Right forelimb (tissue), 1 donor: ENCODE data around the gene IL17D.
"Not testable (repeated sequence)": the region's sequence is repeated elsewhere in the genome, so short reads cannot be mapped to it uniquely, and the experiment has no call there.

Experiments used
- DNase-seq: peaks from one replicate; pipeline ENCODE4 v3.0.0-alpha.2; 2018

The IL17D gene

GRCh38 chr13:20702915-20703779 lies at the start of gene IL17D:
TSS of gene IL17D (plus strand) at chr13:20703699. CDS start at chr13:20704002, 303 bp downstream.
- peak; percentile 81 for DNase-seq

DNA sequence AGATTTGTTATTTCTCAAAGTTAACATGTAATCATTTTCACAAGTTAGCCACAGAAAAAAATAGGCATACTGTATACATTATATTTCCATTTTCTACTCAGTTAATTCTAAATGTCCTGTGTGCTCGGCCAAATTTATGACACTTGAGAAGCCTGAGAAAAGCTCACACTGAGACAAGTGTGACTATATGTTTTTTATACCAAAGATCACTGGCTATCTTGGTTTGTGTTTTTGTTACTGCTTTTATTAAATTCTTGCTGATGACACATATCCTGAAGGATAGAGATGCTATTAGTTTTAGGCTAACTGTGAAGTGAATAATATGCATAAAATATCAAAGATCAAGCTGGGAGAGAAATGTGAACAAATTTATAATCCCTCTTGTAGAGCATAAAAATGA lies 49.3 kb upstream of the IL17D start:
- DNase-seq, result no peak

GRCh38 chr13:20658451-20659040 lies 45.0 kb upstream of the IL17D start:
- no peak for DNase-seq

DNA sequence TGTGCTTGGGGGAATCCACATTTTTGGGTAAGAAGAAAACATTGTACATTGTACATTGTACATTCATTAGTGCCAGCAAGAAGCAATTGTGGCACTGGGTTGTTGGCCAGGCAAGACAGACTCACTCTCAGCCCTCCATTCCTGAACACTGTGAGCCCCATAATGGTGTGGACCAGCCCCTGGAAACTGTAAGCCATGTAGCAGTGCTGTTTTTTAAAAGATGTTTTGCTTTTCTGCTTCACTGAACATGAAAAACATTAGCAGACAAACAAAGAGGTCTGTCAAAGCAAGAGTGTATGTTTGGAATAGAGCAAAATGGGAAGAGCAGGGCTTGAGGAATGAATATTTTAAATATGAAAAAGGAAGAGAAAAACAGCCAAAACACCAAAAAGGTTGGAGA lies 39.1 kb upstream of the IL17D start:
- no peak for DNase-seq

GRCh38 chr13:20666948-20667347 lies 36.6 kb upstream of the IL17D start:
- DNase-seq, result no peak

DNA sequence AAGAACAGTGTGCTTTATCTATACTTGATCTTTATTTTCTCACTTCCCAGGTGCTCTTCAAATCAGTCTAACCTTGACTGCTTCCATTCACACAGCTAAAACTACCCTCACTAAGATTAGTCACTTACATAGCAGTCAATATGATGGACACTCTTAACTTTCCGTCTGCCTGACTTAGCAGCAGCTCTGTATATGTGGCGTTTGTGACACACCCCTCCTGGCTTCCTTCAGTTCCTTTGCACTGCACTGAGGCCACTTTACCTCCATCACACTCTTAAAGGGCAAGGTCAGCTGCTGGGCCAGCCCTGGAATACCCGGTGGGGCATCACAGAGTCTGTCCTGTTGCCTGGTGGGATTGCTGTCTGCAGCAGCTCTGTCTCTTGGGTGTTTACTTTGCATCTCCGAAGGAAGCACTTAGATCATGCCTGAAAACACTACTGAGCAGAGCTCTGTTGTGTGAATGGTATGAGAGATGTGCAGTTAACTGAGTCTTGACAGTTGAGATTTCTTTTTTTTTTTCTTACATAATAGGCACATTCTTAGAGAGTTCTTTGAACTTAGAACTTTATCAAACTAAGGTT lies 35.6 kb upstream of the IL17D start:
- no peak for DNase-seq

GRCh38 chr13:20669162-20669561 lies 34.3 kb upstream of the IL17D start:
- no peak for DNase-seq

- DNase-seq, result no peak
These were observed 31.7 kb upstream of the IL17D start for GRCh38 chr13:20671789-20672188.

DNA sequence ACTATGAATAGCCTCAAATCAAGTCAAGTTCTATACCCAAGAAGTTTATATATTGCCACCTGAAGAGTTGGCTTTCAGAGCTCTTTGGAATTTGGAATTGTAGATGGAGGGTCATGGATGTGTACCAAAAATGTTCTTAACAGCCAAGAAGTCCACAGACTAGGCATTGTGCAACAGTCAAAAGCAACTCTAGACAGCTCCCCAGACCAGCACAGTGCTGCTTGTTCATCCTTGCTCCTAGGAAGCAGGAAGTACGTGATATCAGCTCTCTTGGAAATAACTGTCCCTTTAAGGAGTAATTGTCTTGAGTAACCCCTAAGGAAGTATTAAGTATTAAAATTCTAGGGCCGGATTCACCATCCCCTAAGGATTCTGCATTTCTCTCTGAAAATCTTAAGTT lies 30.7 kb upstream of the IL17D start:
- DNase-seq, result no peak

DNA sequence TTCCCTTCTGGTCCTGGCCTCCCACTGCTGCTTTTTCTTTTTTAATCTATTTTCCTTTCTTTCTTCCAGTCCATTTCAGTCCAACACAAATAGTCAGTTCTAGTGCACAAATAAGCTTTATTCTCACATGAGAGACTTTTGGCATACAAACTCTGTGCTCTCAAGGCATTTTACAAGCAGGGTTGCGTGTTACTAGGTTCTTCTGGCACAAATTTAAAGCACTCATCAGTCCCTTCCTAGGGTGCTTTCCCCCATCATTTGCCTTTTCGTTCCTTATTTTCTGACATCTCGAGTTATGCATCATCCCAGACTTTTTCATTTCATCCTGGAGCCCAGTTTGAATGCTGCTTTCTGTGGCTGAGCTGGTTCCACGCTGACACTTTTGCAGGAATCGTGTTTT lies 29.8 kb upstream of the IL17D start:
- DNase-seq, result no peak

DNA sequence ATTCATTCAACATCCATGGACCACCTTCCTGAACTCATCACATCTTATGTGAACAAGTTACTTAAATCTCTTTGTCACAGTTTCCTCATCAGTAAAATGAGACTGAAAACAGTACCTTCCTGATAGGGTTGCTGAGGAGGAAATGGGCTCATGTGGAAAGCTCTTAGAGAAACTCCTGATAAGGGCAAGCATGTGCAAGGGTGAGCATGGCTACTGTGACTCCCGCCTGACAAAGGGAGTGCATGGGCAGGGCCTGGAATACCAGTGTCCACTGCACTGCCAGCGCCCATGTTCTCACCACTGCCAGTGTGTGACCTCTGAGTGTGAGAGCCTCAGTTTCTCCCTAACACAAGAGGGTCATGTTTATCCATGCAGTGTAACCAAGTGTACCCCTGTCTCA lies 27.3 kb upstream of the IL17D start:
- DNase-seq, result no peak

- DNase-seq, result not testable (repeated sequence)
These were observed 24.9 kb upstream of the IL17D start for GRCh38 chr13:20678606-20679005.

- DNase-seq, result no peak
These were observed 23.6 kb upstream of the IL17D start for GRCh38 chr13:20679879-20680278.

- DNase-seq, result no peak
These were observed 23.0 kb upstream of the IL17D start for GRCh38 chr13:20680416-20681080.

DNA sequence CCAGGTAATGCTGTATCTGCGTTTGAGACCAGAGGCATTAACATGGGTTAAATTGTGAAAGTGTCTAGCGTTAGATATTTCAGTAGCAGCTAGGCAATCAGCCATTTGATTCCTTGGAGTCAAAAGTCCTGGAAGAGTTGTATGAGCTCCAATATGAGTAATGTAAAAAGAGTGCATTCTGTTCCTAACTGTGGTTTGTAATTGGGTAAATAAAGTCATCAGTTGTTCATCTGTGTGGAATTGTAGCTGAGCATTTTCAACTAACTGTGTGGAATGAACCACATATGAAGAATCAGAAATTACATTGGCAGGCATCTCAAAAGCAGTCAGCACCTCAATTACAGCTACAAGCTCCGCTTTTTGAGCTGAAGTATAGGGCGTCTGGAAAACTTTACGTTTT lies 22.0 kb upstream of the IL17D start:
- not testable (repeated sequence) for DNase-seq

GRCh38 chr13:20682061-20682460 lies 21.4 kb upstream of the IL17D start:
- no peak for DNase-seq

DNA sequence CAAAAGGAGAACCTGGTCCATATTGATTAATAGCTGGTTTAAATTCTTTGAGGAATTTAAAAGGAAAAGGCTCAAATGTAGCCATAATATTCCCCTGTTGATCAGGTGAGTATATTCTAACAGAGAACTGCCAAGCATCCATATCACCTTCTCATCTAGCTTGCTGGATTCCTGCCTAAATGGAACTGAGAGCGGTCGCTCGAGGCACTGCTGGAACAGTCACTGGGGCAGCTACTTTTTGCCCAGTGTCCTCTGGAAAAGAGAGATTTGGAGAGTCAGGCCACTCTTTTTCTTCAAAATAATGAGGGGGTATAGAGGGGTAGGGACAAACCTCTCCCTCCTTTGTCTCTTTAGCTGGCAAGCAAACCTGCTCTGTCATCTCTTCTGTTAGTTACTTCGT lies 19.5 kb upstream of the IL17D start:
- no peak for DNase-seq

GRCh38 chr13:20684546-20684945 lies 19.0 kb upstream of the IL17D start:
- no peak for DNase-seq

GRCh38 chr13:20685092-20685491 lies 18.4 kb upstream of the IL17D start:
- no peak for DNase-seq

- DNase-seq, result no peak
These were observed 17.3 kb upstream of the IL17D start for GRCh38 chr13:20686167-20686566.

DNA sequence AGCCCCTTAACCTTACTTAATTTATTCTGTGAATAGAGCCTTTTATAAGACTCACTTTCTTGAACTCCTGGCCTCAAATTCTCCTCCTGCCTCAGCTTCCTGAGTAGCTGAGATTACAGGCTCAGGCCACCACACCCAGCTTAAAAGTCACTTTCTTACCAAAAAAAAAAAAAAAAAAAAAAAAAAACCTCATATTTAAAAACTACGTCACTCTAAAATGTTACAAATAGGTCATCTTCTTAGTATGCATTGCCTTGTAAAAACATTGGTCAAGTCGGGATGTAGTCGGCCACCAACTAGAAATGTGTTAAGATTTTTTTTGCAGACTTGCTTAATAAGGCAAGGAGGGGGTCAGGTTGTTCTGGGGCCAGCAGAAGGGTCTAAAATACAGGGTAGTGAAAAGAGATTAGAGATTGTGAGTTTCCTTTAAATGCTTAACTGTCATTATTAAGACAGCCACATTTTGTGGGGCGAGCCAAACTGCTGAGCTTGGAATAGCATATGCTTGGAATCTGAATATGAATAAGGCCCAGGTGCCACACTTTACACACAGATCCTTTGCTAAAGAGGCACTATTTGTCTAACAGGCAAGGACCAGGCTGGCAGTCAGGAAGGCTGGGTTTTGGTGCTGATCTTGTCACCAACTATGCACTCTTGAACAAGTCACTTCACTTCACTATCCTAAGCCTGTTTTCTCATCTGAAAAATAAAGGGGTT lies 16.5 kb upstream of the IL17D start:
- no peak for DNase-seq

- no peak for DNase-seq
These were observed 14.2 kb upstream of the IL17D start for GRCh38 chr13:20689291-20689690.

- DNase-seq, result no peak
These were observed 11.9 kb upstream of the IL17D start for GRCh38 chr13:20691616-20692015.
